Measurements from ENCODE around the gene FRMD6. TPM values are rescaled to one million over a fixed set of nuclear protein-coding genes. Genes with fewer than 3 reads are reported as not detected.
A peak's percentile ranks its signal among the peaks of the same experiment; 100 is the strongest.

FRMD6 gene
- polyA plus RNA-seq, 1 experiment: 507 TPM

- CTCF ChIA-PET: no interaction called here
- H3K36me3 ChIP-seq (ENCODE audit: control insufficient read depth, insufficient read depth, low read length): peaks cover 6% of the 10 kb centered on the region
Observed at GRCh38 chr14:51677738-51678137, 26.0 kb downstream of the FRMD6 start.

GRCh38 chr14:51680031-51680430 is 28.3 kb downstream of the FRMD6 start:
- POLR2A ChIA-PET: no interaction called here
- Histone ChIP-seq H3K4me3 (ENCODE audit: low read depth, low read length) (no peak overlapping the region), H3K36me3 (ENCODE audit: control insufficient read depth, insufficient read depth, low read length) (peaks cover 3% of the 10 kb centered on the region; the same call in 1 of the 2 replicates), H3K27me3 (ENCODE audit: control insufficient read depth, insufficient read depth, low read length) (no peaks in the 10 kb centered on the region)
- CTCF ChIA-PET: interaction anchor here (1.7 kb wide), 1 partner anchor 28 kb away, joined by 5 read pairs; the partner anchor contains the start of gene FRMD6
- DNase-seq (ENCODE audit: low read depth): no peak
- 0 out of 2 replicates have a peak, but pooled peaks have one; percentile 5 for TF ChIP-seq CTCF (IDR thresholded peaks at IDR 0.05; ENCODE audit: insufficient read depth, low read depth, low read length)

More at GRCh38 chr14:51677738-51678137, 26.0 kb downstream of the FRMD6 start:
- no peak overlapping the region for H3K4me3 ChIP-seq (ENCODE audit: low read depth, low read length)
- TF ChIP-seq CTCF (IDR thresholded peaks at IDR 0.05; ENCODE audit: insufficient read depth, low read depth, low read length): no peak
- no peak for DNase-seq (ENCODE audit: low read depth)
- POLR2A ChIA-PET: no interaction called here
- no peaks in the 10 kb centered on the region for H3K27me3 ChIP-seq (ENCODE audit: control insufficient read depth, insufficient read depth, low read length)

- Histone ChIP-seq H3K36me3 (ENCODE audit: control insufficient read depth, insufficient read depth, low read length) (peaks cover 3% of the 10 kb centered on the region; the same call in 1 of the 2 replicates), H3K27me3 (ENCODE audit: control insufficient read depth, insufficient read depth, low read length) (no peaks in the 10 kb centered on the region), H3K4me3 (ENCODE audit: low read depth, low read length) (no peak overlapping the region)
- CTCF ChIA-PET: interaction anchor here (1.7 to 2.8 kb wide), 2 partner anchors 11 to 95 kb away, joined by 4 to 7 read pairs; no protein-coding TSS in a partner anchor
- no peak for TF ChIP-seq CTCF (IDR thresholded peaks at IDR 0.05; ENCODE audit: insufficient read depth, low read depth, low read length)
- POLR2A ChIA-PET: interaction anchor here (0.7 kb wide), 1 partner anchor 43 kb away, joined by 3 read pairs; no protein-coding TSS in a partner anchor
- no peak for DNase-seq (ENCODE audit: low read depth)
Observed at GRCh38 chr14:51681411-51681810, 29.7 kb downstream of the FRMD6 start.

- CTCF ChIA-PET: interaction anchor here (1.1 to 2.8 kb wide), 3 partner anchors 10 to 94 kb away, joined by 3 to 7 read pairs (median 4); no protein-coding TSS in a partner anchor
- no peaks in the 10 kb centered on the region for H3K27me3 ChIP-seq (ENCODE audit: control insufficient read depth, insufficient read depth, low read length)
- DNase-seq (ENCODE audit: low read depth): no peak
- H3K36me3 ChIP-seq (ENCODE audit: control insufficient read depth, insufficient read depth, low read length): peaks cover 3% of the 10 kb centered on the region
- no peak for TF ChIP-seq CTCF (IDR thresholded peaks at IDR 0.05; ENCODE audit: insufficient read depth, low read depth, low read length)
- no peak overlapping the region for H3K4me3 ChIP-seq (ENCODE audit: low read depth, low read length)
- POLR2A ChIA-PET: interaction anchor here (0.6 to 0.7 kb wide), 4 partner anchors 24 to 1026 kb away, joined by 3 to 13 read pairs (median 4); no protein-coding TSS in a partner anchor
Observed at GRCh38 chr14:51682411-51682810, 30.7 kb downstream of the FRMD6 start.

- no peak for TF ChIP-seq CTCF (IDR thresholded peaks at IDR 0.05; ENCODE audit: insufficient read depth, low read depth, low read length)
- Histone ChIP-seq H3K27me3 (ENCODE audit: control insufficient read depth, insufficient read depth, low read length) (no peaks in the 10 kb centered on the region), H3K4me3 (ENCODE audit: low read depth, low read length) (no peak overlapping the region), H3K36me3 (ENCODE audit: control insufficient read depth, insufficient read depth, low read length) (peaks cover 4% of the 10 kb centered on the region)
- DNase-seq (ENCODE audit: low read depth): no peak
- ChIA-PET POLR2A (no interaction called here), CTCF (interaction anchor here (0.7 to 1.7 kb wide), 3 partner anchors 14 to 225 kb away, joined by 3 to 5 read pairs (median 3); no protein-coding TSS in a partner anchor)
Observed at GRCh38 chr14:51684760-51685159, 33.0 kb downstream of the FRMD6 start.
